HEK293 (cell line): ENCODE data around the gene KANSL3.

Experiments
- CTCF ChIA-PET: fragments of 350-600 bp; formaldehyde crosslinking; extraction: SDS; loops from one replicate; lab custom pipeline; 2021; ENCODE audit warnings: antibody characterized with exemption; lab: Yijun Ruan, JAX
- POLR2A ChIA-PET: fragments of 300-600 bp; formaldehyde crosslinking; extraction: SDS; loops from one replicate; lab custom pipeline; 2020; ENCODE audit warnings: antibody characterized with exemption, inconsistent platforms; lab: Yijun Ruan, JAX
- H3K27ac ChIP-seq: fragments of 200-500 bp; sonication (Bioruptor generic); 2 replicates; pipeline ENCODE4 v1.5.1; 2014; ENCODE audit warnings: low read depth, low read length, control low read depth, inconsistent platforms; ENCODE audit errors: extremely low read depth
- H3K36me3 ChIP-seq, 2 experiments: fragments of 200-500 bp in 1 of 2; sonication (Bioruptor generic) in 1 of 2; 1 replicate in 1 of 2; 2 replicates in 1 of 2; pipeline ENCODE4 v1.5.1; 2014 to 2017; ENCODE audit warnings: inconsistent platforms in 2 of 2, low read length in 2 of 2; ENCODE audit not compliant: control insufficient read depth in 2 of 2, insufficient read depth in 1 of 2
- H3K4me1 ChIP-seq: fragments of 200-500 bp; sonication (Bioruptor generic); 2 replicates; pipeline ENCODE4 v1.5.1; 2014; ENCODE audit warnings: mild to moderate bottlenecking, low read length, inconsistent platforms; ENCODE audit not compliant: control insufficient read depth, insufficient read depth
- H3K4me3 ChIP-seq: 2 replicates; pipeline ENCODE4 v1.5.1; 2011; ENCODE audit warnings: low read depth, mild to moderate bottlenecking, control low read depth, low read length, moderate library complexity
- H3K9me3 ChIP-seq: fragments of 200-500 bp; sonication (Bioruptor generic); 2 replicates; pipeline ENCODE4 v1.5.1; 2014; ENCODE audit warnings: low read depth, low read length, inconsistent platforms; ENCODE audit not compliant: control insufficient read depth, insufficient read depth
- GLI2 ChIP-seq: fragments of 450-650 bp; formaldehyde crosslinking; IDR thresholded peaks from 2 replicates; pipeline ENCODE4; 2017; ENCODE audit warnings: missing biosample characterization, missing genetic modification characterization, low read depth, borderline replicate concordance
- GLIS1 ChIP-seq: fragments of 450-650 bp; formaldehyde crosslinking; IDR thresholded peaks from 2 replicates; pipeline ENCODE4 v1.5.1; 2016; ENCODE audit warnings: missing biosample characterization, missing genetic modification characterization
- HOXD13 ChIP-seq: sonication (generic); formaldehyde crosslinking; IDR thresholded peaks from 2 replicates; pipeline ENCODE4 v1.8.0; 2022; ENCODE audit warnings: missing genetic modification reagents, borderline replicate concordance
- TRIM28 ChIP-seq: IDR thresholded peaks from 2 replicates; pipeline ENCODE4 v1.6.1; 2011; ENCODE audit warnings: low read length, control low read depth, borderline replicate concordance
- YY1 ChIP-seq: fragments of 450-650 bp; formaldehyde crosslinking; IDR thresholded peaks from 2 replicates; pipeline ENCODE4 v1.5.1; 2018; ENCODE audit warnings: missing biosample characterization, missing genetic modification characterization
- ZBTB7A ChIP-seq: fragments of 450-650 bp; formaldehyde crosslinking; IDR thresholded peaks from 2 replicates; pipeline ENCODE4 v1.5.1; 2016; ENCODE audit warnings: low read depth, missing biosample characterization, missing genetic modification characterization
- ZNF132 ChIP-seq: fragments of 450-650 bp; formaldehyde crosslinking; IDR thresholded peaks from 2 replicates; pipeline ENCODE4 v1.5.1; 2017; ENCODE audit warnings: missing biosample characterization, missing genetic modification characterization, borderline replicate concordance
- ZNF174 ChIP-seq: fragments of 450-650 bp; formaldehyde crosslinking; IDR thresholded peaks from 2 replicates; pipeline ENCODE4 v1.5.0; 2017; ENCODE audit warnings: missing biosample characterization, mild to moderate bottlenecking, missing genetic modification characterization
- ZNF221 ChIP-seq: fragments of 450-650 bp; formaldehyde crosslinking; IDR thresholded peaks from 2 replicates; pipeline ENCODE4 v1.5.1; 2017; ENCODE audit warnings: missing biosample characterization, missing genetic modification characterization, borderline replicate concordance
- ZNF239 ChIP-seq: fragments of 450-650 bp; formaldehyde crosslinking; IDR thresholded peaks from 2 replicates; pipeline ENCODE4 v1.5.1; 2016; ENCODE audit warnings: missing biosample characterization, missing genetic modification characterization
- ZNF366 ChIP-seq: fragments of 450-650 bp; formaldehyde crosslinking; conservative IDR thresholded peaks from 2 replicates; pipeline ENCODE4 v1.5.1; 2016; ENCODE audit warnings: missing biosample characterization, missing genetic modification characterization
- ZNF610 ChIP-seq: fragments of 450-650 bp; formaldehyde crosslinking; IDR thresholded peaks from 2 replicates; pipeline ENCODE4 v1.5.1; 2016; ENCODE audit warnings: missing biosample characterization, missing genetic modification characterization, borderline replicate concordance
- ZNF837 ChIP-seq: fragments of 450-650 bp; formaldehyde crosslinking; IDR thresholded peaks from 2 replicates; pipeline ENCODE4 v1.5.1; 2016; ENCODE audit warnings: missing biosample characterization, missing genetic modification characterization
- TF ChIP-seq, protein P1 (sequence below): fragments of 450-650 bp; formaldehyde crosslinking; IDR thresholded peaks from 2 replicates; pipeline ENCODE4 v1.5.1; 2017; ENCODE audit warnings: missing biosample characterization, missing genetic modification characterization
- TF ChIP-seq, protein P2 (sequence below): fragments of 450-650 bp; formaldehyde crosslinking; IDR thresholded peaks from 2 replicates; pipeline ENCODE4 v1.5.1; 2016; ENCODE audit warnings: missing biosample characterization, missing genetic modification characterization
- TF ChIP-seq, protein P3 (sequence below): fragments of 450-650 bp; formaldehyde crosslinking; IDR thresholded peaks from 2 replicates; pipeline ENCODE4 v1.5.1; 2016; ENCODE audit warnings: missing biosample characterization, missing genetic modification characterization, low read depth
- TF ChIP-seq, protein P4 (sequence below): fragments of 450-650 bp; formaldehyde crosslinking; IDR thresholded peaks from 2 replicates; pipeline ENCODE4 v1.5.1; 2016; ENCODE audit warnings: missing biosample characterization, missing genetic modification characterization
- TF ChIP-seq, protein P5 (sequence below): fragments of 450-650 bp; formaldehyde crosslinking; IDR thresholded peaks from 2 replicates; pipeline ENCODE4 v1.5.1; 2017; ENCODE audit warnings: missing biosample characterization, missing genetic modification characterization
- TF ChIP-seq, protein P6 (sequence below): fragments of 450-650 bp; formaldehyde crosslinking; IDR thresholded peaks from 2 replicates; pipeline ENCODE4 v1.5.1; 2016; ENCODE audit warnings: missing biosample characterization, missing genetic modification characterization

KANSL3 gene

DNA sequence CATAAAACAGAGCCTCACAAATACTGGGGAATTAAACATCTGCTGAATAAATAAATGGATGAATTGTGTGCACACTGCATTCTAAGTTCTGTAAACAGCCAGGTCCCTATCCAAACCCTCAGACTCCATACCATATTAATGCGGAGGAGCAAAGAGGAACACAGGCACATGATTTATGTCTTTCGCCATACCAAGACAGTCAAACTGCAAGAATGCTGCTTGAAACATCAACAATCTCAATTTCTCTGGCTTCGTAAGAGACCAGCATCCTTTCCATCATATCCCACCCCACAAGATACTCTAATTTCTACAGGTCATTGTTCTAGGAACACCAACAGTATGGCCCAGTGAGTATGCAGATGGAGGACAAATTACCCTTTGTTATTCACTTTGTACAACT is 15.0 kb downstream of the KANSL3 start:
- no peak overlapping the region for H3K27ac ChIP-seq
- peaks cover 12% of the 10 kb centered on the region for H3K4me1 ChIP-seq
- POLR2A ChIA-PET = interaction anchor here (1.2 to 1.3 kb wide), 2 partner anchors 15 to 61 kb away, joined by 3 to 5 read pairs; partner anchors contain the start of gene KANSL3
- CTCF ChIA-PET = interaction anchor here (1.4 kb wide), 1 partner anchor 30 kb away, joined by 3 read pairs; no protein-coding TSS in a partner anchor
- H3K9me3 ChIP-seq = no peaks in the 10 kb centered on the region
- TF ChIP-seq YY1 (tag by site-specific recombination) (no peak), ZNF239 (no peak), ZNF837 (no peak), ZNF610 (tag by site-specific recombination) (no peak), ZNF174 (tag by site-specific recombination) (no peak), ZNF132 (tag by site-specific recombination) (no peak), HOXD13 (CRISPR knock-in tag) (no peak), GLI2 (tag by site-specific recombination) (no peak), ZNF221 (tag by site-specific recombination) (no peak), GLIS1 (tag by site-specific recombination) (no peak), ZBTB7A (tag by site-specific recombination) (no peak), ZNF366 (tag by site-specific recombination) (no peak), TRIM28 (no peak)
- TF ChIP-seq, protein P1, sequence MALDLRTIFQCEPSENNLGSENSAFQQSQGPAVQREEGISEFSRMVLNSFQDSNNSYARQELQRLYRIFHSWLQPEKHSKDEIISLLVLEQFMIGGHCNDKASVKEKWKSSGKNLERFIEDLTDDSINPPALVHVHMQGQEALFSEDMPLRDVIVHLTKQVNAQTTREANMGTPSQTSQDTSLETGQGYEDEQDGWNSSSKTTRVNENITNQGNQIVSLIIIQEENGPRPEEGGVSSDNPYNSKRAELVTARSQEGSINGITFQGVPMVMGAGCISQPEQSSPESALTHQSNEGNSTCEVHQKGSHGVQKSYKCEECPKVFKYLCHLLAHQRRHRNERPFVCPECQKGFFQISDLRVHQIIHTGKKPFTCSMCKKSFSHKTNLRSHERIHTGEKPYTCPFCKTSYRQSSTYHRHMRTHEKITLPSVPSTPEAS (tag by site-specific recombination) = no peak
- TF ChIP-seq, protein P2, sequence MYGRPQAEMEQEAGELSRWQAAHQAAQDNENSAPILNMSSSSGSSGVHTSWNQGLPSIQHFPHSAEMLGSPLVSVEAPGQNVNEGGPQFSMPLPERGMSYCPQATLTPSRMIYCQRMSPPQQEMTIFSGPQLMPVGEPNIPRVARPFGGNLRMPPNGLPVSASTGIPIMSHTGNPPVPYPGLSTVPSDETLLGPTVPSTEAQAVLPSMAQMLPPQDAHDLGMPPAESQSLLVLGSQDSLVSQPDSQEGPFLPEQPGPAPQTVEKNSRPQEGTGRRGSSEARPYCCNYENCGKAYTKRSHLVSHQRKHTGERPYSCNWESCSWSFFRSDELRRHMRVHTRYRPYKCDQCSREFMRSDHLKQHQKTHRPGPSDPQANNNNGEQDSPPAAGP (tag by site-specific recombination) = no peak
- TF ChIP-seq, protein P3, sequence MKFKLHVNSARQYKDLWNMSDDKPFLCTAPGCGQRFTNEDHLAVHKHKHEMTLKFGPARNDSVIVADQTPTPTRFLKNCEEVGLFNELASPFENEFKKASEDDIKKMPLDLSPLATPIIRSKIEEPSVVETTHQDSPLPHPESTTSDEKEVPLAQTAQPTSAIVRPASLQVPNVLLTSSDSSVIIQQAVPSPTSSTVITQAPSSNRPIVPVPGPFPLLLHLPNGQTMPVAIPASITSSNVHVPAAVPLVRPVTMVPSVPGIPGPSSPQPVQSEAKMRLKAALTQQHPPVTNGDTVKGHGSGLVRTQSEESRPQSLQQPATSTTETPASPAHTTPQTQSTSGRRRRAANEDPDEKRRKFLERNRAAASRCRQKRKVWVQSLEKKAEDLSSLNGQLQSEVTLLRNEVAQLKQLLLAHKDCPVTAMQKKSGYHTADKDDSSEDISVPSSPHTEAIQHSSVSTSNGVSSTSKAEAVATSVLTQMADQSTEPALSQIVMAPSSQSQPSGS (tag by site-specific recombination) = no peak
- TF ChIP-seq, protein P4, sequence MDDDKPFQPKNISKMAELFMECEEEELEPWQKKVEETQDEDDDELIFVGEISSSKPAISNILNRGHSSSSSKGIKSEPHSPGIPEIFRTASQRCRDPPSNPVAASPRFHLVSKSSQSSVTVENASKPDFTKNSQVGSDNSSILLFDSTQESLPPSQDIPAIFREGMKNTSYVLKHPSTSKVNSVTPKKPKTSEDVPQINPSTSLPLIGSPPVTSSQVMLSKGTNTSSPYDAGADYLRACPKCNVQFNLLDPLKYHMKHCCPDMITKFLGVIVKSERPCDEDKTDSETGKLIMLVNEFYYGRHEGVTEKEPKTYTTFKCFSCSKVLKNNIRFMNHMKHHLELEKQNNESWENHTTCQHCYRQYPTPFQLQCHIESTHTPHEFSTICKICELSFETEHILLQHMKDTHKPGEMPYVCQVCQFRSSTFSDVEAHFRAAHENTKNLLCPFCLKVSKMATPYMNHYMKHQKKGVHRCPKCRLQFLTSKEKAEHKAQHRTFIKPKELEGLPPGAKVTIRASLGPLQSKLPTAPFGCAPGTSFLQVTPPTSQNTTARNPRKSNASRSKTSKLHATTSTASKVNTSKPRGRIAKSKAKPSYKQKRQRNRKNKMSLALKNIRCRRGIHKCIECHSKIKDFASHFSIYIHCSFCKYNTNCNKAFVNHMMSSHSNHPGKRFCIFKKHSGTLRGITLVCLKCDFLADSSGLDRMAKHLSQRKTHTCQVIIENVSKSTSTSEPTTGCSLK = no peak
- TF ChIP-seq, protein P5, sequence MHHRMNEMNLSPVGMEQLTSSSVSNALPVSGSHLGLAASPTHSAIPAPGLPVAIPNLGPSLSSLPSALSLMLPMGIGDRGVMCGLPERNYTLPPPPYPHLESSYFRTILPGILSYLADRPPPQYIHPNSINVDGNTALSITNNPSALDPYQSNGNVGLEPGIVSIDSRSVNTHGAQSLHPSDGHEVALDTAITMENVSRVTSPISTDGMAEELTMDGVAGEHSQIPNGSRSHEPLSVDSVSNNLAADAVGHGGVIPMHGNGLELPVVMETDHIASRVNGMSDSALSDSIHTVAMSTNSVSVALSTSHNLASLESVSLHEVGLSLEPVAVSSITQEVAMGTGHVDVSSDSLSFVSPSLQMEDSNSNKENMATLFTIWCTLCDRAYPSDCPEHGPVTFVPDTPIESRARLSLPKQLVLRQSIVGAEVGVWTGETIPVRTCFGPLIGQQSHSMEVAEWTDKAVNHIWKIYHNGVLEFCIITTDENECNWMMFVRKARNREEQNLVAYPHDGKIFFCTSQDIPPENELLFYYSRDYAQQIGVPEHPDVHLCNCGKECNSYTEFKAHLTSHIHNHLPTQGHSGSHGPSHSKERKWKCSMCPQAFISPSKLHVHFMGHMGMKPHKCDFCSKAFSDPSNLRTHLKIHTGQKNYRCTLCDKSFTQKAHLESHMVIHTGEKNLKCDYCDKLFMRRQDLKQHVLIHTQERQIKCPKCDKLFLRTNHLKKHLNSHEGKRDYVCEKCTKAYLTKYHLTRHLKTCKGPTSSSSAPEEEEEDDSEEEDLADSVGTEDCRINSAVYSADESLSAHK (tag by site-specific recombination) = no peak
- TF ChIP-seq, protein P6, sequence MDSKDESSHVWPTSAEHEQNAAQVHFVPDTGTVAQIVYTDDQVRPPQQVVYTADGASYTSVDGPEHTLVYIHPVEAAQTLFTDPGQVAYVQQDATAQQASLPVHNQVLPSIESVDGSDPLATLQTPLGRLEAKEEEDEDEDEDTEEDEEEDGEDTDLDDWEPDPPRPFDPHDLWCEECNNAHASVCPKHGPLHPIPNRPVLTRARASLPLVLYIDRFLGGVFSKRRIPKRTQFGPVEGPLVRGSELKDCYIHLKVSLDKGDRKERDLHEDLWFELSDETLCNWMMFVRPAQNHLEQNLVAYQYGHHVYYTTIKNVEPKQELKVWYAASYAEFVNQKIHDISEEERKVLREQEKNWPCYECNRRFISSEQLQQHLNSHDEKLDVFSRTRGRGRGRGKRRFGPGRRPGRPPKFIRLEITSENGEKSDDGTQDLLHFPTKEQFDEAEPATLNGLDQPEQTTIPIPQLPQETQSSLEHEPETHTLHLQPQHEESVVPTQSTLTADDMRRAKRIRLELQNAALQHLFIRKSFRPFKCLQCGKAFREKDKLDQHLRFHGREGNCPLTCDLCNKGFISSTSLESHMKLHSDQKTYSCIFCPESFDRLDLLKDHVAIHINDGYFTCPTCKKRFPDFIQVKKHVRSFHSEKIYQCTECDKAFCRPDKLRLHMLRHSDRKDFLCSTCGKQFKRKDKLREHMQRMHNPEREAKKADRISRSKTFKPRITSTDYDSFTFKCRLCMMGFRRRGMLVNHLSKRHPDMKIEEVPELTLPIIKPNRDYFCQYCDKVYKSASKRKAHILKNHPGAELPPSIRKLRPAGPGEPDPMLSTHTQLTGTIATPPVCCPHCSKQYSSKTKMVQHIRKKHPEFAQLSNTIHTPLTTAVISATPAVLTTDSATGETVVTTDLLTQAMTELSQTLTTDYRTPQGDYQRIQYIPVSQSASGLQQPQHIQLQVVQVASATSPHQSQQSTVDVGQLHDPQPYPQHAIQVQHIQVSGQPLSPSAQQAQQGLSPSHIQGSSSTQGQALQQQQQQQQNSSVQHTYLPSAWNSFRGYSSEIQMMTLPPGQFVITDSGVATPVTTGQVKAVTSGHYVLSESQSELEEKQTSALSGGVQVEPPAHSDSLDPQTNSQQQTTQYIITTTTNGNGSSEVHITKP (tag by site-specific recombination) = no peak
- H3K36me3 ChIP-seq = peaks cover 39 to 43% of the 10 kb centered on the region in 2 experiments
- H3K4me3 ChIP-seq = no peak overlapping the region
